Spleen (tissue), 11 donors: ENCODE results near the gene GBA2. TPM values are rescaled to one million over a fixed set of nuclear protein-coding genes. Genes with fewer than 3 reads are reported as not detected.

ENCODE experiments used
- DNase-seq: peaks from one replicate; pipeline ENCODE4 v3.0.0-alpha.2; 2020
- H3K27ac ChIP-seq, 8 donors: fragments of 200-600 bp; sonication (generic) in 7 of 8; 1 replicate in 4 of 8; 2 replicates in 4 of 8; pipeline versions ENCODE4 v1.5.0 to v1.8.0; 2016 to 2021; ENCODE audit warnings: inconsistent platforms in 4 of 8, mild to moderate bottlenecking in 4 of 8, moderate library complexity in 1 of 8
- H3K27me3 ChIP-seq, 7 donors: fragments of 200-600 bp; sonication (generic) in 6 of 7; replicated peaks in 1 of 7; 1 replicate in 4 of 7; 2 replicates in 3 of 7; pipeline versions ENCODE4 v1.5.0 to v1.8.0; 2016 to 2021; ENCODE audit warnings: inconsistent platforms in 3 of 7, mild to moderate bottlenecking in 1 of 7
- H3K36me3 ChIP-seq, 6 donors: fragments of 200-600 bp; sonication (generic) in 5 of 6; 1 replicate in 4 of 6; 2 replicates in 2 of 6; pipeline versions ENCODE4 v1.5.0 to v1.8.0; 2016 to 2021; ENCODE audit warnings: inconsistent platforms in 2 of 6
- H3K4me1 ChIP-seq, 6 donors: fragments of 200-600 bp; sonication (generic) in 5 of 6; 1 replicate in 3 of 6; 2 replicates in 3 of 6; pipeline versions ENCODE4 v1.5.0 to v1.8.0; 2016 to 2021; ENCODE audit warnings: inconsistent platforms in 3 of 6
- H3K4me3 ChIP-seq, 8 donors: fragments of 200-600 bp; sonication (generic) in 7 of 8; 1 replicate in 4 of 8; 2 replicates in 4 of 8; pipeline versions ENCODE4 v1.5.0 to v1.8.0; 2016 to 2021; ENCODE audit warnings: inconsistent platforms in 4 of 8, mild to moderate bottlenecking in 4 of 8, moderate library complexity in 2 of 8
- H3K9me3 ChIP-seq, 8 donors: fragments of 200-600 bp; sonication (generic) in 7 of 8; 1 replicate in 4 of 8; 2 replicates in 4 of 8; pipeline versions ENCODE4 v1.5.0 to v1.8.0; 2016 to 2021; ENCODE audit warnings: inconsistent platforms in 4 of 8
- CTCF ChIP-seq, 11 experiments: fragments of 200-600 bp in 7 of 11; fragments of 450-650 bp in 4 of 11; sonication (generic) in 4 of 11; IDR thresholded peaks in 8 of 11; conservative IDR thresholded peaks in 3 of 11; 1 replicate in 7 of 11; 2 replicates in 4 of 11; pipeline versions ENCODE4 v1.4.0 to v1.8.0; 2016 to 2021; ENCODE audit warnings: antibody characterized with exemption in 11 of 11, inconsistent platforms in 4 of 11, mild to moderate bottlenecking in 1 of 11
- POLR2A ChIP-seq, 3 donors: fragments of 450-650 bp; IDR thresholded peaks; one replicate each; pipeline ENCODE4 v1.5.1; 2017; ENCODE audit warnings: antibody characterized with exemption in 3 of 3, mild to moderate bottlenecking in 1 of 3
- POLR2AphosphoS5 ChIP-seq, 3 donors: sonication (generic); formaldehyde crosslinking; IDR thresholded peaks; one replicate each; pipeline ENCODE4 v1.5.1; 2017; ENCODE audit warnings: antibody characterized with exemption in 3 of 3
- WGBS, 5 donors: extraction: QIAGEN DNeasy Blood & Tissue Kit in 3 of 5; methylation state at CpG; one replicate each; pipeline versions ENCODE4 v1.1.5 to v1.1.7; 2013 to 2018; 5-methylcytosine and 5-hydroxymethylcytosine counted together
- intact Hi-C: fragments of 100-400 bp; cut with DNase I; formaldehyde crosslinking; loops from one replicate; pipeline ENCODE4 v1.15.0; 2023; ENCODE audit warnings: low total_unique reads
- polyA plus RNA-seq, 3 donors: library from polyadenylated mRNA; stranded (reverse); fragments of 200-250 nt; gene quantifications; one replicate each; pipeline ENCODE4 v1.2.1, GENCODE V29; 2013
- total RNA-seq, 7 donors: library from RNA; depleted of rRNA in 3 of 7; stranded (reverse); fragments of >200 nt in 3 of 7; fragmentation: NEBNext Ultra II Directional in 4 of 7; extraction: Animal tissue kit (Norgen Biotek cat#: 25700) in 4 of 7; gene quantifications; one replicate each; pipeline versions ENCODE4 v1.1.0 to v1.2.1, GENCODE V29; 2016 to 2021
- donor health status: healthy with polysubstance abuse.
- donor health status: DM: no; HTN: no; CAD: no; lungs with moderate emphysema.
- donor health status: DM: no; HTN: no; CAD: no.
- donor health status: Bipolar disorder and iron deficiency.
- donor health status: healthy.
- donor health status: DM: no; HTN: no; CAD: no.
- donor health status: DM: yes; HTN: yes; CAD: no.

The GBA2 gene
- total and polyA plus RNA-seq, 10 donors = 22.8 to 111 (median 73.1) TPM

GRCh38 chr9:35790385-35791296 is 41.6 kb upstream of the GBA2 start:
- H3K4me1 ChIP-seq = peaks cover 7 to 22% (median 14%) of the 10 kb centered on the region in 6 donors
- intact Hi-C loops = loop anchor here (2.0 kb wide), 1 partner anchor 92 kb away; no protein-coding TSS in a partner anchor
- WGBS, 5 donors = 51 to 66% (median 56%) methylated on average over 37 of the region's 37 CpGs
- TF ChIP-seq POLR2AphosphoS5 (IDR thresholded peaks at IDR 0.05) (peak in 1 of 3 donors; percentile 13), POLR2A (IDR thresholded peaks at IDR 0.05) (no peak), CTCF (IDR thresholded peaks at IDR 0.05 in 8 of 11, conservative IDR thresholded peaks at IDR 0.05 in 3 of 11) (peak; percentile 65 to 95 (median 82))
- no peaks in the 10 kb centered on the region for H3K9me3 ChIP-seq
- H3K36me3 ChIP-seq = peaks cover 0 to 35% (median 3%) of the 10 kb centered on the region in 6 donors
- peak overlapping the region in 3 of 8 donors; percentile 32 to 62 (median 44) for H3K4me3 ChIP-seq
- no peak for DNase-seq
- H3K27me3 ChIP-seq = peaks cover 0 to 12% (median 0%) of the 10 kb centered on the region in 7 donors
- H3K27ac ChIP-seq = peak overlapping the region in 5 of 8 donors; percentile 25 to 60 (median 34)

GRCh38 chr9:35790025-35790384 is 41.0 kb upstream of the GBA2 start:
- no peak for TF ChIP-seq POLR2AphosphoS5 (IDR thresholded peaks at IDR 0.05)
- no peak for TF ChIP-seq CTCF (IDR thresholded peaks at IDR 0.05 in 8 of 11, conservative IDR thresholded peaks at IDR 0.05 in 3 of 11)
- no peak for TF ChIP-seq POLR2A (IDR thresholded peaks at IDR 0.05)
- intact Hi-C loops = loop anchor here (2.0 kb wide), 1 partner anchor 93 kb away; no protein-coding TSS in a partner anchor
- H3K4me3 ChIP-seq = no peak overlapping the region
- H3K27me3 ChIP-seq = peaks cover 0 to 12% (median 0%) of the 10 kb centered on the region in 7 donors
- peaks cover 0 to 37% (median 3%) of the 10 kb centered on the region in 6 donors for H3K36me3 ChIP-seq
- 33 to 50% (median 44%) methylated on average over 4 of the region's 4 CpGs for WGBS, 5 donors
- DNase-seq = no peak
- H3K9me3 ChIP-seq = no peaks in the 10 kb centered on the region
- H3K27ac ChIP-seq = no peak overlapping the region
- H3K4me1 ChIP-seq = peaks cover 7 to 22% (median 14%) of the 10 kb centered on the region in 6 donors

- TF ChIP-seq POLR2A (IDR thresholded peaks at IDR 0.05) = no peak
- no peak for TF ChIP-seq CTCF (IDR thresholded peaks at IDR 0.05 in 8 of 11, conservative IDR thresholded peaks at IDR 0.05 in 3 of 11)
- no peak for TF ChIP-seq POLR2AphosphoS5 (IDR thresholded peaks at IDR 0.05)
- peaks cover 0 to 12% (median 0%) of the 10 kb centered on the region in 7 donors for H3K27me3 ChIP-seq
- no peak for DNase-seq
- no peaks in the 10 kb centered on the region for H3K9me3 ChIP-seq
- peaks cover 7 to 22% (median 14%) of the 10 kb centered on the region in 6 donors for H3K4me1 ChIP-seq
- H3K27ac ChIP-seq = no peak overlapping the region
- no peak overlapping the region for H3K4me3 ChIP-seq
- intact Hi-C loops = no loop called here
- WGBS, 5 donors = 90 to 96% (median 93%) methylated on average over 2 of the region's 2 CpGs
- H3K36me3 ChIP-seq = peaks cover 0 to 37% (median 3%) of the 10 kb centered on the region in 6 donors
Measured at GRCh38 chr9:35789541-35789940, 40.5 kb upstream of the GBA2 start.

GRCh38 chr9:35783418-35783817 is 34.4 kb upstream of the GBA2 start:
- Histone ChIP-seq H3K4me1 (no peaks in the 10 kb centered on the region), H3K27ac (no peak overlapping the region), H3K9me3 (no peaks in the 10 kb centered on the region), H3K36me3 (peaks cover 0 to 32% (median 3%) of the 10 kb centered on the region in 6 donors), H3K4me3 (no peak overlapping the region), H3K27me3 (no peaks in the 10 kb centered on the region)
- no peak for DNase-seq
- TF ChIP-seq POLR2A (IDR thresholded peaks at IDR 0.05) (no peak), CTCF (IDR thresholded peaks at IDR 0.05 in 8 of 11, conservative IDR thresholded peaks at IDR 0.05 in 3 of 11) (no peak), POLR2AphosphoS5 (IDR thresholded peaks at IDR 0.05) (no peak)
- intact Hi-C loops = no loop called here
